Measurements from ENCODE around the gene PRKCA. TPM values are rescaled to one million over a fixed set of nuclear protein-coding genes. Genes with fewer than 3 reads are reported as not detected.

Gene PRKCA
- total RNA-seq, 2 donors from 2014 or later = 10.9 to 12.4 TPM

DNA sequence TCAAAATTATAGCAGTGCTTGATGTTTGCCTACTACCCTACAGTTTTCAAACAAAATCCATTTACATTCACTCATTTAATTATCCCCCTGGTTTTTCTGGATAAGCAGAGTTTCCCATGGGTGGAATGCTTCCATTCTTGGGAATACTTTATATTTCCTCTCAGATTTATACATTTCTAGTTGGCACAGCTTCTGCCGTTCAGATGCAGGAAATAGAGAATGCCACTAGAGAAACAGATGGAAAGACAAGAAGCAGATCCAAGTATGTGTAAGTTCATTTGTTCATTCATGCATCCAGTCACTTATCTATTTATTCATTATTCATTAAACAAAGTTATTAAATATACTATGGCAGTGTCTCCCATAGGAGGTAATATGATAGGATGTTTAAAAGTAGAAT is 467.5 kb downstream of the PRKCA start:
- no peak for DNase-seq (ENCODE audit: low spot score)
- intact Hi-C loops (cut with DNase I) = no loop called here

DNA sequence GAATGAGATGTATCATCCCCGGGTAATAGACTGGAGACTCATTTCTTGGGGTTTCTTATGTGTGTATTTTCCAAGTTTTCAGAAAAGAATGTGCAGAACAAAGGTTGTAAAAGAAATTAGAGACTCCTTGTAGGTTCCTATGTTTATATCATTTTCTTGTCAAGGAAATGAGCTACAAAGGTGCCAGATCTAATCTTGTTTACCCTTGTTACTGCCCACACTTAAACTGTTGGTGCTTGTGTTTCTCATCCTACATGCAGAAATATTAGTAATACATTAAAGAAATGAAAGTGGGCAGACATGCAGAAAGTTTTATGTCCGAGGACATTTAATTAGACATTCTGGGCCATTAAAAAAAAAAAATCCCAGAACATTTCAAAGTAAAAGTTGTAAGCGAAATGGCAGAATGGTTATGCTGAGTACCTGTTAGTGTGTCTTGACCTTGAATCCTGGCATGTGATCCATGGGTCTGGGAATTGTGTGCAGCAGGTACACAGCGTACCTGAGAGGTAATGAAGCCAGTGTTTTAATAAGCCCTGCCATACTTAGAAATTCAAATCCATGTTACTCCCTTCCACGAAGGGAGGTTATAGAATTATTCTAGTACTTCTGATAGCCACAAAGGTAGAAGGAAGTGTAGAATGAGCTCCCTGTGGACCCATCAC is 469.9 kb downstream of the PRKCA start:
- no peak for DNase-seq (ENCODE audit: low spot score)
- intact Hi-C loops (cut with DNase I) = no loop called here

DNA sequence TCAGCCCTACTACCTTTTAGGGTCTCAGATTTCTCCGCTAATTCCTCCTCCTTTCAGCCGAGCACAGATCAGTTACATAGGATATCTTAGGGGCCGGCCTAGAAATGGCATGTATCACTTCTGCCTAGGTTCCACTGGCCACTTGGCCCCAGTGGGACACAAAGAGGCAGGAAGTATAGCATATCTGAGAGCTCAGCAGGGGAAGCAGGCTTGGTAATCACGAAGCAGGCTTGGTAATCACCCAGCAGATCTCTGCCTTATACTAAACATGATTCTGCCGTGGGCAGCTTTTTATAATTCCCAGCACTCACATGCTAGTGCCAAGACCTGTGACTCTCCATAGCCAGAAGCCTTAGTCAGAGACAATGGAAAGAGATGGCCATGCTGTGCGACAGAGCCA is 472.9 kb downstream of the PRKCA start:
- intact Hi-C loops (cut with DNase I) = no loop called here
- no peak for DNase-seq (ENCODE audit: low spot score)

DNA sequence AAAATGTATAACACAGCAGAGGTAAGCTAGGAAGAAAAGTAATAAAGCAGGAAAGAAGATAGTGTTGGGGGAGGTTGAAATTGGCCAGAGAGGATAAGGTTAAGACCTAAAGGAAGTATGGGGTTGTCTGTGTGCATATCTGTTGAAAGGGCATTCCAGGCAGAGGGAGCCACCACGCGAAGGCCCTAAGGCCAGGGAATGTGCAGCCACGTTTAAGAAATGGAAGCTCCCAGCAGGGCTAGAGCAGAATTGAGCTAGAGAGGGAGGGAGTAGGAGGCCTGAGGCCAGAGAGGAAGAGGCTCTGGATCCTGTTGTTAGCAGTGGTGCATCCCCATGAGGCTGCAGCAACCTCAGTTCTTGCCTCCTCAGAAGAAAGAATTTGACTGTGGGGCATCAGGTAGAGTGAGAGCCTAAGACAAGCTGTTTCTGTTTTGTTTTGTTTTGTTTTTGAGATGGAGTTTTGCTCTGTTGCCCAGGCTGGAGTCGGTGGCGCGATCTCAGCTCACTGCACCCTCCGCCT is 473.5 kb downstream of the PRKCA start:
- no peak for DNase-seq (ENCODE audit: low spot score)
- intact Hi-C loops (cut with DNase I) = no loop called here

DNA sequence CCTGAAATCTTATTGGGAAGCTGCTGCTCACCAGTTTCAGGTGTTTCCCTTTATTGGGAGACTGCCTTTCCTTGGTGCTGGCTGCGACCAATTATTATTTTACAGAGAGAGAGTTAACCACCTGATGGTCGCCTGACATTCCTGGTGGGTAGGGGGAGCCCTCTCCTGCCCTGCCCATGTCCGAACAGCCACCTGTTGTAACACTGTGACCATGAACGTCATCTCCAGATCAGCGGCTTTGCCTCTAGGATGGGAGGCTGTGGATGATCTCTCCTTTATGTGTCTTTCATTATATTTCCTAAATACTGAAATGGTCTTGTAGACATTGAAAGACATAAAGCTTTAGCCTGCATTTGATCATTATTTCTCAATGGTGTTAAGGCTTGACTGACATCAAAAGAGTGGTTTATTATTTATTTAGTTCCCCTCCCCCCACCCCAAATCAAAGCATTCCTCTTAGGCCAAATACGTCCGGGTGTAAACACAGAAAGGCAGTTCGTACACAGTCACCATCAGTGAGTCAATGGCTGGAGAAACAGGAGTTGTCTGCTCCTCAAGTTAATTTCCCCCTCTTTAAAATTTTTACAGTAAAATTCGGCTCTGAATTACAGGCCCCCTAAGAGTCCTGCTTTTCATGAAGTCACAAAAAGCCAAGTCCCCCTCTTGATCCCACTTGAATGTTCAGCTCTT is 474.7 kb downstream of the PRKCA start:
- DNase-seq (ENCODE audit: low spot score) = no peak
- intact Hi-C loops (cut with DNase I) = no loop called here

DNA sequence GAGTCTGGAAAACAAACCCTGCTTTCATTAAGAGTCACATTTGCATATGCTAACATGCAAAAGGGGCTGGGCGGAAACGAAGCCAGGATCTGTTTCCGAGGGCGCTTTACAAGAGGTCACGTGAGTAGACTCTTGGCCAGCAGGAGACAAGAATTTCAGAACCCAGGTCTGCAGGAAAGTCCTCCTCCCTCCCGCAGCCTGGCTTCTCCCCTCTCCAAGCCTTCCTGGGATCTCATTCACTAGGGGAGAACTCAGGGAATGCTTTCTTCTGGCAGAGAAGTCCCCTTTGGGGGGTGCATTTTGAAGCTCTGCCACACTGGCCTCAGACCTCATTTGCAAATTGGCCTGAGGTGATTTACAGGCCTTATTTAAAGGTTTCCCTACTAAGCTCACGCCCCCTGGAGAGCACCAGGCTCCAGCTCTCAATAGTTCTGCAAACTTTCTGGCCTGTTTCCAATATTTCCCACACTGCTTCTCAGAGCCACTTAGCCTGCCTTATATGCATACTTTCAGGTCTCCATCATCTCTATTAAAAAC is 475.3 kb downstream of the PRKCA start:
- intact Hi-C loops (cut with DNase I) = no loop called here
- DNase-seq (ENCODE audit: low spot score) = no peak

DNA sequence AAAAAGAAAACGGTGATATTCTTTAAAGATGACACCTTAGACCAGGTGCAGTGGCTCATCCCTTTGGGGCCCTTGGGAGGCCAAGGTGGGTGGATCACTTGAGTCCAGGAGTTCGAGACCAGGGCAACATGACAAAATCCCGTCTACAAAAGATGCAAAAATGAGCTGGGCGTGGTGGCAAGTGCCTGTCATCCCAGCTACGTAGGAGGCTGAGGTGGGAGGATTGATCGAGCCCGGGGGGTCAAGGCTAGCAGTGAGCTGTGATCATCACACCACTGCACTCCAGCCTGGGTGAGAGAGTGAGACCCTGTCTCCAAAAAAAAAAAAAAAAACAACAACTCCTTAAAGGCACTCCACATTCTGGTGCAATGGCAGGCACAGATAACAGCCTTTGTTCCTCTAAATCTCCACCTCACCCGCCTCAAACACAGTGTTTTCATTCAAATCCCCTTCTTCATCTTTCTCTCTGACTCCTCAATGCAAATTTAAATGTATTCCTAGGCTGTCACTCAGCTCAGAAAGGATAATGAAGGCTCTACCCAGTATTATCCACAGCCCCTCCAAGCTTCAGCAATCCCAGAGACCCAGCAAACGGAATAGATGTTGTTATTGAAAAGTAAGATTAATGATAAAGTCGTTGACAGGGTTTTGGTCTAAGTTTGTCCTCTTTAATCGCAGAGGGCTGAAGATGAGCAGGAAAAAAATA is 476.3 kb downstream of the PRKCA start:
- DNase-seq (ENCODE audit: low spot score) = no peak
- intact Hi-C loops (cut with DNase I) = no loop called here

DNA sequence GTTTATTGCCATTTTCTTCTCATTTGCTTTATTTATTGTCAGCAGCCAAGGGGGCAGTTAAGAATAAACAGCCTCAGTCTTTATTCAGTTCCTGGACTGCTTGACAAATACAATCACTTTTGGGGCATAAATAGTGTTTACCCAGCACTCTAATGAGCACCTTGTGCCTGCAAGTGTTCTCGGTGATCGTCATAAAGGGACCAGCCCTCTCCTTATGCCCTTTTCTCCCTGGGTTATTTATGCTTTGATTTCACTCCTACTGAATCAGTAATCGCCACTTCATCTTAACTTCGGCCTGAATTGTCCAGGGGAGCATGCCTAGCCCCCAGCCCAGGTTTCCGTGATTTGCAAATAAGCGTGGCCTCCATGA is 476.8 kb downstream of the PRKCA start:
- intact Hi-C loops (cut with DNase I) = no loop called here

DNA sequence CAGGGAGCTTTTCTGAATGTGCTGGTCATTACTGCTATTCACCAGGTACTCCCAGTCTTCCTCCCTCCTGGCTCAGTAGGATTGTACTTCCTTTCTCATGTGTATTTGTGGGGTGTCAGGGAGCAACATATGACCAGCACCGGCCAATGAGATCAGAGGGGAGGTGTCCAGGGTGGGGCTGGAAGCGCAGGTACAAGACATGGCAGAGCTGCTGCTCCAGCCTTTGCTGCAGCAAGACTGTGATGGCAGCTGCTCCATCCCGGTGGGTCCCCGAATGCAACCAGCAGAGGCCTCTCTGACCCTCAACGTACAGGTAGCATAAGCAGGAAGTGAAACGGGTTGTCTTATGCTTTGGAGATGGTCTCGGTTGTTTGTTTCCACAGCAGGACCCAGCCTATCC is 478.7 kb downstream of the PRKCA start:
- DNase-seq (ENCODE audit: low spot score) = no peak
- intact Hi-C loops (cut with DNase I) = no loop called here

More for the DNA sequence above, 476.8 kb downstream of the PRKCA start:
- DNase-seq (ENCODE audit: low spot score) = no peak

DNA sequence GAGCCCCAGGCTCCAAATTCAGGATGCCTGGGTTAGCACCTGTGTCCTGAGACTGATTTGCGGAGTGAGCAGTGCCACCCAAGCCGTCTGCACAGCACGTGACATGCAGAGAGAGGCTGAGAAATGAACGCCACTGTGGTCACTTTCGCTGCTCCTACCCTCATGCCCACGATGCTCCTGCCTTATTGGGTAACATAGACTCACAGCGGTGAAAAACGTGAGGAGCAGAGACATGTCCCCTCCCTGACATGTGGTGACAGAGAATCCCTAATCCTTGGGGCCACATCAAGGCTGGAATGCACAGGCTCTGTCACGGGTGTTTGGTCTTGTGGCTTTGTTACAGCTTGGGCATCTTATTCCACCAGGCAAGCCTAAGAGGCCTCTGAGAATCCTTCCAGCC is 480.4 kb downstream of the PRKCA start:
- no peak for DNase-seq (ENCODE audit: low spot score)
- intact Hi-C loops (cut with DNase I) = no loop called here

DNA sequence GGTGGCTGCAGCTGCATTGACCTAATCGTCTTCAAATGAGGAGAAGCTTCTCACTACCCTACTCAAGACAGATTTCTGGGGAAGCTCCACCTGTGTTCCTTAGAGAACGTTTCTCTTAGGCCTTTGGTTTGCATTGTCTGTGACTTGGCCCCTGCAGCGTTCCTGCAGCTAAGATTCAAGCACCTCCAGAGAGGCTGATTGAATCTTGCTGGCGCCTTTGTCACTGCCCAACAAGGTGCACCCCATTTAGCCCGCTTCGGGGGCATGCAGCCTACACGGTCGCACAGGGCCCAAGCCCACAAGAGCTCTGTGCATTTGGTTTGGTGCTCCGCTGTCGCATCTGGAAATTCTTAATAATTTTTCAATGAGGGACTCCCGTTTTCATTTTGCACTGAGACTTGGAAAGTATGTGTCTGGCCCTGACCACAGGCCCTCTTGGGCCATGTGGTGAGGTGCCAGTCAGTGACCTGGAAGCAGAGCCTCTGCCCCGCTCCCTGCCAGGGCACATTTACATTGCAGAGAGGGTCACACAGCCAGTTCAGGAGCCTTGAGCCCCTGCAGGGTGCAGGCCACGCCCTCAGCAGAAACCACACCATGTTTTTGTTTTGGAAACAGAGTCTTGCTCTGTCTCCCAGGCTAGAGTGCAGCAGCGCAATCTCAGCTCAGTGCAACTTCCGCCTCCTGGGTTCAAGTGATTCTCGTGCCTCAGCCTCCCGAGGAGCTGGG is 481.4 kb downstream of the PRKCA start:
- DNase-seq (ENCODE audit: low spot score) = no peak
- intact Hi-C loops (cut with DNase I) = no loop called here

DNA sequence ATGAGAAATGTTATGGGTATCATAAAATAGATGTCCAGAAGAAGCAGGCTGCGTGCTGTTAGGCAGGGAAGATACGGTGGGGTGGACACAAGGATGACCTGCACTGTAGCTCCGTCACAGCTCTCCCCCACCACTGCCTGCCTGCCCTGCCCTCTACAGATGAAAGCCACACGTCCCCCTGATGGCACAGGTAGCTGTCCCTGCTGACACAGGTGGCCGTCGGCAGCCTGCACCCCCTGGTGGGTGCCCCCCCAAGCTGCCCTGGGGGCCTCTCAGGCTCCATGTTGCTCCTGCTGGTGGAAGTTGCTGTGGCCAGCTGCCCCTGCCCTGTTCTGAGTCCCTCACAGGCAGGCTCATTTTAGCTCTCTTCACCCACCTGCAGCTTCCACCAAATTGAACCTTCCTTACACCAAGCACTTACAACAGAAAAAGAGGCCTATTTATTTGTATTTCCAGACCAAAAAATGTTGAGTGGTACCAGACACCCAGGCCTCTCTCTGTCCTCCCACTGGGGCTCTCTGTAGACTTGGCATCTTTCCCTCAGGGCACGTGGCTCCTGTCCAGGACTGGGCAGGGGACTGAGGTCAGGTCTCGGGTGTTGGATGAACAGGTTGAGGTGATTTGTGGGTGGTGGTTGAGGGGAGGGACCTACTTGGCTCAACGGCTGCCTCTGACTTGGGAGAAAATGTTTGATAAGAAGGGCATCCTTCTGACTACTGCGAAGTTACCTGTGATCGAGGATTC is 482.4 kb downstream of the PRKCA start:
- intact Hi-C loops (cut with DNase I) = no loop called here
- no peak for DNase-seq (ENCODE audit: low spot score)

DNA sequence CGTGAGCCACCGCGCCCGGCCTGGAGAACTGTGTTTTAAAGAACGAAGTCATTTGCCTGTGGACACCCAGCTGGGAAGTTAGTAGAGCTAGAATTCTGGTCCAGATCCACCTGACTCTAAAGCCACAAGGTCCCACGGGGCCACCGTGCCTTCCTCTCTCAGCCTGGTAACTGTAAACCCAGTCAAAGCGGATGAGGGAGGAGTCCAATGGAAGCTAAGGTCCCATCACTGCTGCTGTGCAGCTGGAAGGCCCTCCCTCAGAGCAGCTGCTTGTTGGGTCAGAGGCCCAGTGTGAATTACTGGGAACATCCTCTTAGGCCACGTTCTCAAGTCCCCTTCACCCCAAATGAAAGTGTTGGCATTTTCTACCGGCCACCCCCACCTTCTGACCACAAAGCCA is 483.7 kb downstream of the PRKCA start:
- no peak for DNase-seq (ENCODE audit: low spot score)
- intact Hi-C loops (cut with DNase I) = no loop called here

DNA sequence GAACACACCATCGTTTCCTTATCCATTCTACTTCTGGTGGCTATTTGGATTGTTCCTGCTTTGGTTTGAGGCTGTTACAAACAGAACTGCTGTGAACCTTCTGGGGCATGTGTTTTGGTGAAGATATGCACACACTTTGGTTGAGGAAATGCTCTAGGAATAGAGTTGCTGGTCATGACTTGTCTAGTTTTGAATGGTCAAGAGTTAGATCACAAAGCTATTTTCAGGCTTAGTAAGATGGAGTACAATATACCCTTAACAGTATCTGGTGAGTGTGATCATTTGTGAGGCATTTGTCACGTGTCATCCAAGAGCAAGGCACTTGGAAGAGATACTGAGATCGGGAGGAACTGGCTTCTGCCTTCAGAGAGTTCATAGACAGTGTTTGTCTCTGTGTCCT is 485.5 kb downstream of the PRKCA start:
- intact Hi-C loops (cut with DNase I) = no loop called here
- DNase-seq (ENCODE audit: low spot score) = no peak

DNA sequence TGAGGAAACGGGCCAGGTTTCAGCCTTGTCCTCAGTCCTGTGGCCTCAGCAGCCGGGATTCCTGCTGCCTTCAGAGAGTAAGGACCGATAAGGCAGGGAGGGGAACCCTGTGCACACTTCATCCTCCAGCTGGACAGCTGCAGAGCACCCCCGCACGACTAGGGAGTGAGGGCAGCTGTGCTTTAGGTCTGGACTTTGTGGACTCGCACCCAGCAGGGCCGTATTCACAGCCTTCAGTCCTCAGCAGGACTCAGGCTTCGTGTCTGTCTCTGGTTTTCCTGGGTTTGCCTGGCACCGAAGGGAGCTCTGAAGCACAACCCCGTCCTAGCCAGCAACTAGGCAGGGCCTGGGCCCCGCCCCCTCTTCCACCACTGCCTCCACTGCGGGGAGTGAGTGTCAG is 486.7 kb downstream of the PRKCA start:
- intact Hi-C loops (cut with DNase I) = no loop called here
- no peak for DNase-seq (ENCODE audit: low spot score)

DNA sequence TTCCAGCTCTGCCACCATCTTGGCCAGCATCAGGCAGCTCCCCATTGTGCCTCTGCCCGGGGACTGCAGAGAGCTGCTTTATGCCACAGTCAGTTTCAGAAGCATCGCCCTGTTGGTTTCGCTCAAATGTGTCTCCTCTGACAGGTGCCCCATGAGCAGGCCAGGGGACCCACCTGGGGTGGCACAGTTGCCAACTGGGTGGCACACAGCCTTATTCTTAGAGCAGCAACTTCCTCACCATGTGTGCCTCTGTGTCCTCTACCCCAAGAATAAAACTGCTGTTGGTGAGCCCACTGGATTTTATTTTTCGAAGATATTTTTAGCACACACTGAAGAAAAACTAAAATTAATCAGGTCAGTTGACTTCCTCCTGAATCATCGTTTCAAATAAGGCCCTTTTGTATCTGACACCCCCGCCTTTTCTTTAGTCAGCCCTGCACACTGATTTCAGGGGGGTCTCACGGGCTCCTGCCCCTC is 487.6 kb downstream of the PRKCA start:
- intact Hi-C loops (cut with DNase I) = no loop called here
- no peak for DNase-seq (ENCODE audit: low spot score)

DNA sequence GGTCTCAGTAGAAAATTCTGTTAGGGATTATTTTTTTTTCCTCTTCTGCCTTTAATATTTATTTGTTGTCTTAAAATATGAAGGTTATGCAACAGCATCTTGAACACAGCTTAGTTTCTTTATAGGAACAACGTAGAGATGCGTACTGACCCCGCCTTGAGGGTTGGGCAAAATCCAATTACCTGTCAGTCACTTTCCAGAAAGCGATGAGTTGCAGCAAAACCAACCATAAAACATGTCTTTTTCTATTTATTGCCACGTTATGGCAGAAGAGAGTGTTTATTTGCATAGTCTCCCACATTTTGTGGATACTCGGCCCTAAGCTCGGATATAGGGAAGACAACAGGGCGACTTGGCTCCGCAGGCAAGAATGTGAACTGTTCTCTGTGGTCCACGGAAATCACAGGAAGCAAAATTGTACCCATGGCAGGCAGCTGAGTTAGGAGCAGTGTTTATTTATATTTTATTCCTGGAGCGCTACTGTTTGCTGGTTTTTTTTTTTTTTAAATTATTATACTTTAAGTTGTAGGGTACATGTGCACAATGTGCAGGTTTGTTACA is 488.2 kb downstream of the PRKCA start:
- no peak for DNase-seq (ENCODE audit: low spot score)
- intact Hi-C loops (cut with DNase I) = no loop called here

DNA sequence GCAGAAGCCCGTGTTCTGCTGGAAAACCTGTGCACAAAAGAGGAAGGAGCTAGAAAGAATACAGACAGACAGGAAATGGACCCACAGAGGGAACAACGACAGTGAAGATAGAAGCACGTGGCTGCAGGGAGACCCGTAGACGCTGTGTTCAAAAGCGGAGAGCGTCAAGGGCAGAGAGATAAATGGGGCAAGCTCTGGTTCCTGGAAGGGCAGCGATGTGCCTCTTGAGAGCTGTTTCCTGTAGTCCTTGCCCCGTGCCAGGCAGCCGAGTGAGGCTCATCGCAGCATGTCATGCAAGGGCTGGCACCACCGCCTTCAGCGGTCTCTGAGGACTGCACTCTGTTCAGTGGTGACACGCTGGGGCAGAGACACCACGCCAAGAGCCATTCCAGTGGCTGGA is 488.9 kb downstream of the PRKCA start:
- no peak for DNase-seq (ENCODE audit: low spot score)
- intact Hi-C loops (cut with DNase I) = no loop called here

DNA sequence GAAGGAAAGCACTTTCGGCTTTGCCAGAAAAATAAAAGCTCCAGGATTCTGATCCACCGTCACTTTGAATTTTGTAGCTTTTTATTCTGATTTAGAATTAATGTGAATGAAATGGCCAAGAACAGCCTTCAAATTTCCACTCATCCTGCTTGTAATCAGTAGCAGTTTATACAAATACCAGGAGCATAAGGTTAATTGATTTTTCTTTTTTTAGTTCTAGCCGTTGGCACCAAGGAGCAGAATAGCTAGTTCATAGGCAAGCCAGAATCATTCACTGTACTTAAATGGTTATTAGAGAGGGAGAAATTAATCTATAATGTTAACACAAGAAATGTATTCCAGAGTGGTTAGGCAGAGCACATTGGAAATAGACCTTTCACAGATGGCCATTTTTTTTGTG is 491.4 kb downstream of the PRKCA start:
- intact Hi-C loops (cut with DNase I) = no loop called here
- DNase-seq (ENCODE audit: low spot score) = no peak
